GM12878 (cell line): Measurements from ENCODE around the gene EP300.

ENCODE experiments used
- BHLHE40 ChIP-seq, 2 experiments: fragments of 450-650 bp in 1 of 2; IDR thresholded peaks; 2 replicates each; pipeline ENCODE4 v1.6.1; 2011 to 2017; ENCODE audit warnings: low read depth in 2 of 2, borderline replicate concordance in 1 of 2, improper control_type of control experiment in 1 of 2, low read length in 1 of 2, mild to moderate bottlenecking in 1 of 2
- CHD4 ChIP-seq: fragments of 200-600 bp; sonication (generic); IDR thresholded peaks from 2 replicates; pipeline ENCODE4 v1.6.1; 2016; ENCODE audit warnings: mild to moderate bottlenecking
- CTCF ChIP-seq, 3 experiments: IDR thresholded peaks in 2 of 3; conservative IDR thresholded peaks in 1 of 3; 2 replicates each; pipeline ENCODE4 v1.5.1; 2011; ENCODE audit warnings: low read depth in 3 of 3, low read length in 3 of 3, mild to moderate bottlenecking in 3 of 3, control low read depth in 2 of 3, moderate library complexity in 2 of 3, inconsistent platforms in 1 of 3, mixed read lengths in 1 of 3; ENCODE audit not compliant: control insufficient read depth in 2 of 3, insufficient read depth in 1 of 3; ENCODE audit errors: extremely low read depth in 1 of 3
- ETV6 ChIP-seq, 2 experiments: fragments of 450-650 bp in 1 of 2; IDR thresholded peaks in 1 of 2; conservative IDR thresholded peaks in 1 of 2; 2 replicates each; pipeline ENCODE4 v1.6.1; 2014; ENCODE audit warnings: antibody characterized with exemption in 1 of 2, borderline replicate concordance in 1 of 2, low read depth in 1 of 2, mild to moderate bottlenecking in 1 of 2, moderate library complexity in 1 of 2
- FOXM1 ChIP-seq: IDR thresholded peaks from 2 replicates; pipeline ENCODE4 v1.6.1; 2012; ENCODE audit warnings: low read depth, mild to moderate bottlenecking, inconsistent platforms, low read length, moderate library complexity
- RAD21 ChIP-seq: IDR thresholded peaks from 2 replicates; pipeline ENCODE4 v1.6.1; 2011; ENCODE audit warnings: mild to moderate bottlenecking, low read depth, low read length, moderate library complexity; ENCODE audit not compliant: insufficient read depth
- SMC3 ChIP-seq: IDR thresholded peaks from 2 replicates; pipeline ENCODE4 v1.6.1; 2011; ENCODE audit warnings: low read length, improper control_type of control experiment, borderline replicate concordance
- YY1 ChIP-seq: IDR thresholded peaks from 2 replicates; pipeline ENCODE4 v1.6.1; 2011; ENCODE audit warnings: low read depth, mild to moderate bottlenecking, low read length
- ZNF274 ChIP-seq: IDR thresholded peaks from one replicate; pipeline ENCODE4 v1.8.0; 2011; ENCODE audit not compliant: insufficient read length, insufficient read depth

- TF ChIP-seq SMC3 (no peak), CTCF (IDR thresholded peaks at IDR 0.05 in 2 of 3, conservative IDR thresholded peaks at IDR 0.05 in 1 of 3; ENCODE audit: control insufficient read depth in 2 of 3, extremely low read depth in 1 of 3, insufficient read depth in 1 of 3, low read depth in 3 of 3, low read length in 3 of 3) (no peak), YY1 (no peak), CHD4 (no peak), ETV6 (conservative IDR thresholded peaks at IDR 0.05 in 1 of 2, IDR thresholded peaks at IDR 0.05 in 1 of 2; ENCODE audit: borderline replicate concordance in 1 of 2, low read depth in 1 of 2) (no peak), ZNF274 (no peak), BHLHE40 (IDR thresholded peaks at IDR 0.05; ENCODE audit: borderline replicate concordance in 1 of 2, low read depth in 2 of 2, low read length in 1 of 2) (no peak), FOXM1 (no peak), RAD21 (no peak)
Observed at GRCh38 chr22:41169157-41169556, 76.8 kb downstream of the EP300 start.
